K562 (cell line): Measurements from ENCODE around the gene LUC7L3. TPM values are rescaled to one million over a fixed set of nuclear protein-coding genes. Genes with fewer than 3 reads are reported as not detected.

Source experiments
- ASH1L ChIP-seq: fragments of 450-650 bp; IDR thresholded peaks from 2 replicates; pipeline ENCODE4 v1.6.1; 2018; ENCODE audit warnings: borderline replicate concordance, mild to moderate bottlenecking, low read depth; ENCODE audit not compliant: partially characterized antibody
- CHD2 ChIP-seq: IDR thresholded peaks from 2 replicates; pipeline ENCODE4 v1.6.1; 2011; ENCODE audit warnings: low read depth, low read length
- FOS ChIP-seq: IDR thresholded peaks from 3 replicates; pipeline ENCODE4 v1.6.1; 2011; ENCODE audit not compliant: insufficient read length; ENCODE audit errors: extremely low read depth
- FOXK2 ChIP-seq, 2 experiments: fragments of 450-650 bp; IDR thresholded peaks in 1 of 2; conservative IDR thresholded peaks in 1 of 2; 2 replicates each; pipeline ENCODE4 v1.6.1; 2016; ENCODE audit warnings: low read depth in 2 of 2, mild to moderate bottlenecking in 1 of 2
- GABPB2 ChIP-seq: fragments of 250-450 bp; sonication (Bioruptor Pico); conservative IDR thresholded peaks from 2 replicates; pipeline ENCODE4 v1.5.1; 2021; ENCODE audit warnings: mild to moderate bottlenecking
- GTF2F1 ChIP-seq: IDR thresholded peaks from 2 replicates; pipeline ENCODE4 v1.6.1; 2011; ENCODE audit warnings: low read depth, low read length, improper control_type of control experiment
- HDAC3 ChIP-seq: fragments of 450-650 bp; IDR thresholded peaks from 2 replicates; pipeline ENCODE4 v1.6.1; 2018; ENCODE audit warnings: borderline replicate concordance, mild to moderate bottlenecking, moderate library complexity; ENCODE audit not compliant: partially characterized antibody
- KHSRP ChIP-seq: fragments of 450-650 bp; IDR thresholded peaks from 2 replicates; pipeline ENCODE4 v1.6.1; 2017
- NFIX ChIP-seq: fragments of 250-450 bp; sonication (Bioruptor Pico); IDR thresholded peaks from 2 replicates; pipeline ENCODE4 v1.4.0; 2020; ENCODE audit warnings: low read depth, mild to moderate bottlenecking, moderate library complexity
- PKNOX1 ChIP-seq: fragments of 450-650 bp; IDR thresholded peaks from 2 replicates; pipeline ENCODE4 v1.6.1; 2016
- PTBP1 ChIP-seq: fragments of 200-400 bp; formaldehyde crosslinking; IDR thresholded peaks from 2 replicates; pipeline ENCODE4 v1.6.1; 2017; ENCODE audit warnings: low read depth, low read length
- RFX1 ChIP-seq: fragments of 450-650 bp; IDR thresholded peaks from 2 replicates; pipeline ENCODE4 v1.6.1; 2016; ENCODE audit warnings: mild to moderate bottlenecking, moderate library complexity
- SRF ChIP-seq, 2 experiments: fragments of 250-450, 450-650 bp in 1 of 2; sonication (Bioruptor Pico) in 1 of 2; sonication (generic) in 1 of 2; formaldehyde crosslinking; IDR thresholded peaks; 2 replicates each; pipeline versions ENCODE4 v1.5.0 to v1.5.1; 2020 to 2022; ENCODE audit warnings: mild to moderate bottlenecking in 1 of 2, missing genetic modification reagents in 1 of 2
- ZBTB12 ChIP-seq: fragments of 250-450 bp; sonication (Bioruptor Pico); IDR thresholded peaks from 2 replicates; pipeline ENCODE4 v1.4.0; 2020
- ZBTB43 ChIP-seq: sonication (generic); formaldehyde crosslinking; IDR thresholded peaks from 2 replicates; pipeline ENCODE4 v1.8.0; 2023; ENCODE audit warnings: mild to moderate bottlenecking, missing genetic modification reagents
- ZNF124 ChIP-seq: sonication (generic); formaldehyde crosslinking; IDR thresholded peaks from 2 replicates; pipeline ENCODE4 v1.8.1; 2022; ENCODE audit warnings: missing genetic modification reagents
- ZNF217 ChIP-seq: sonication (generic); formaldehyde crosslinking; IDR thresholded peaks from 2 replicates; pipeline ENCODE4 v1.8.0; 2022; ENCODE audit warnings: mild to moderate bottlenecking, missing genetic modification reagents
- ZNF398 ChIP-seq: fragments of 250-450 bp; sonication (Bioruptor Pico); IDR thresholded peaks from 2 replicates; pipeline ENCODE4 v1.8.0; 2021; ENCODE audit warnings: moderate library complexity, mild to moderate bottlenecking, inconsistent platforms
- ZNF449 ChIP-seq: fragments of 250-450 bp; sonication (Bioruptor Pico); IDR thresholded peaks from 2 replicates; pipeline ENCODE4 v1.8.0; 2022; ENCODE audit warnings: moderate library complexity, mild to moderate bottlenecking, inconsistent platforms
- polyA plus RNA-seq, 8 experiments: library from polyadenylated mRNA; depleted of rRNA in 4 of 8; stranded (reverse) in 5 of 8; unstranded in 3 of 8; fragments of >200 nt; fragmentation: Nextera tagmentation in 2 of 8; fragmentation: Illumina TruSeq in 1 of 8; extraction: Ambion mirVana in 2 of 8; extraction: Trizol in 1 of 8; gene quantifications; 2 replicates each; pipeline versions ENCODE4 v1.2.1 to v1.2.3, GENCODE V29; 2011 to 2014; ENCODE audit warnings: inconsistent platforms in 1 of 8, missing spikeins in 1 of 8
- total RNA-seq, 7 experiments: library from RNA; depleted of rRNA in 6 of 7; stranded (reverse); fragments of >200 nt in 6 of 7; fragmentation: Illumina TruSeq in 2 of 7; extraction: Trizol in 2 of 7; gene quantifications; 2 replicates each; pipeline versions ENCODE4 v1.2.1 to v1.2.3, GENCODE V29; 2011 to 2021; ENCODE audit warnings: low replicate concordance in 1 of 7

Gene LUC7L3
- total and polyA plus RNA-seq, 9 of the 15 experiments (the other 6 are each of a cell fraction or from before 2014, with no cell fraction given): 80.8 to 284 (median 127) TPM

GRCh38 chr17:50681263-50682200 lies 37.9 kb upstream of the LUC7L3 start (continued):
- TF ChIP-seq ZNF398 (CRISPR knock-in tag) (no peak), ZNF217 (CRISPR knock-in tag) (no peak), FOXK2 (conservative IDR thresholded peaks at IDR 0.05 in 1 of 2, IDR thresholded peaks at IDR 0.05 in 1 of 2; ENCODE audit: low read depth in 2 of 2) (peak; percentile 38 to 65; a peak in 3 of 4 replicates), ZBTB43 (no peak), RFX1 (no peak), PKNOX1 (peak; percentile 65), SRF (CRISPR knock-in tag; IDR thresholded peaks at IDR 0.05) (no peak), GABPB2 (CRISPR knock-in tag) (no peak), CHD2 (no peak), ZNF449 (CRISPR knock-in tag) (no peak), GTF2F1 (no peak), PTBP1 (no peak), NFIX (no peak), KHSRP (no peak), HDAC3 (no peak), ZNF124 (CRISPR knock-in tag) (no peak), ASH1L (no peak), FOS (no peak), ZBTB12 (CRISPR knock-in tag) (no peak)
